ENCODE data around the gene SSBP1.

- TF ChIP-seq POLR2AphosphoS5 (IDR thresholded peaks at IDR 0.05; ENCODE audit: low read depth, low read length) (no peak), TCF7L2 (IDR thresholded peaks at IDR 0.05; ENCODE audit: low read depth, low read length) (no peak), SIN3A (IDR thresholded peaks at IDR 0.05; ENCODE audit: borderline replicate concordance, insufficient read depth, low read depth, low read length) (no peak)
- TF ChIP-seq, protein P1, sequence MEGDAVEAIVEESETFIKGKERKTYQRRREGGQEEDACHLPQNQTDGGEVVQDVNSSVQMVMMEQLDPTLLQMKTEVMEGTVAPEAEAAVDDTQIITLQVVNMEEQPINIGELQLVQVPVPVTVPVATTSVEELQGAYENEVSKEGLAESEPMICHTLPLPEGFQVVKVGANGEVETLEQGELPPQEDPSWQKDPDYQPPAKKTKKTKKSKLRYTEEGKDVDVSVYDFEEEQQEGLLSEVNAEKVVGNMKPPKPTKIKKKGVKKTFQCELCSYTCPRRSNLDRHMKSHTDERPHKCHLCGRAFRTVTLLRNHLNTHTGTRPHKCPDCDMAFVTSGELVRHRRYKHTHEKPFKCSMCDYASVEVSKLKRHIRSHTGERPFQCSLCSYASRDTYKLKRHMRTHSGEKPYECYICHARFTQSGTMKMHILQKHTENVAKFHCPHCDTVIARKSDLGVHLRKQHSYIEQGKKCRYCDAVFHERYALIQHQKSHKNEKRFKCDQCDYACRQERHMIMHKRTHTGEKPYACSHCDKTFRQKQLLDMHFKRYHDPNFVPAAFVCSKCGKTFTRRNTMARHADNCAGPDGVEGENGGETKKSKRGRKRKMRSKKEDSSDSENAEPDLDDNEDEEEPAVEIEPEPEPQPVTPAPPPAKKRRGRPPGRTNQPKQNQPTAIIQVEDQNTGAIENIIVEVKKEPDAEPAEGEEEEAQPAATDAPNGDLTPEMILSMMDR (IDR thresholded peaks at IDR 0.05): no peak
- TF ChIP-seq, protein P2, sequence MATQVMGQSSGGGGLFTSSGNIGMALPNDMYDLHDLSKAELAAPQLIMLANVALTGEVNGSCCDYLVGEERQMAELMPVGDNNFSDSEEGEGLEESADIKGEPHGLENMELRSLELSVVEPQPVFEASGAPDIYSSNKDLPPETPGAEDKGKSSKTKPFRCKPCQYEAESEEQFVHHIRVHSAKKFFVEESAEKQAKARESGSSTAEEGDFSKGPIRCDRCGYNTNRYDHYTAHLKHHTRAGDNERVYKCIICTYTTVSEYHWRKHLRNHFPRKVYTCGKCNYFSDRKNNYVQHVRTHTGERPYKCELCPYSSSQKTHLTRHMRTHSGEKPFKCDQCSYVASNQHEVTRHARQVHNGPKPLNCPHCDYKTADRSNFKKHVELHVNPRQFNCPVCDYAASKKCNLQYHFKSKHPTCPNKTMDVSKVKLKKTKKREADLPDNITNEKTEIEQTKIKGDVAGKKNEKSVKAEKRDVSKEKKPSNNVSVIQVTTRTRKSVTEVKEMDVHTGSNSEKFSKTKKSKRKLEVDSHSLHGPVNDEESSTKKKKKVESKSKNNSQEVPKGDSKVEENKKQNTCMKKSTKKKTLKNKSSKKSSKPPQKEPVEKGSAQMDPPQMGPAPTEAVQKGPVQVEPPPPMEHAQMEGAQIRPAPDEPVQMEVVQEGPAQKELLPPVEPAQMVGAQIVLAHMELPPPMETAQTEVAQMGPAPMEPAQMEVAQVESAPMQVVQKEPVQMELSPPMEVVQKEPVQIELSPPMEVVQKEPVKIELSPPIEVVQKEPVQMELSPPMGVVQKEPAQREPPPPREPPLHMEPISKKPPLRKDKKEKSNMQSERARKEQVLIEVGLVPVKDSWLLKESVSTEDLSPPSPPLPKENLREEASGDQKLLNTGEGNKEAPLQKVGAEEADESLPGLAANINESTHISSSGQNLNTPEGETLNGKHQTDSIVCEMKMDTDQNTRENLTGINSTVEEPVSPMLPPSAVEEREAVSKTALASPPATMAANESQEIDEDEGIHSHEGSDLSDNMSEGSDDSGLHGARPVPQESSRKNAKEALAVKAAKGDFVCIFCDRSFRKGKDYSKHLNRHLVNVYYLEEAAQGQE (IDR thresholded peaks at IDR 0.05; ENCODE audit: insufficient read depth in 1 of 2, low read depth in 2 of 2, low read length in 1 of 2): no peak
Observed at GRCh38 chr7:141697211-141697871, 40.8 kb upstream of the SSBP1 start.

Data from Panc1 (cell line).